ENCODE results near the gene ATP1B1.
"Not testable (repeated sequence)": the region's sequence is repeated elsewhere in the genome, so short reads cannot be mapped to it uniquely, and the experiment has no call there.

Gene ATP1B1

GRCh38 chr1:169115891-169116585, 9.5 kb downstream of the ATP1B1 start:
- no peak for DNase-seq (ENCODE audit: low read depth, low spot score)

- no peak for DNase-seq (ENCODE audit: low read depth, low spot score)
Measured at GRCh38 chr1:169117014-169117413, 10.5 kb downstream of the ATP1B1 start.

- DNase-seq (ENCODE audit: low read depth, low spot score), result no peak
Measured at GRCh38 chr1:169117599-169117998, 11.1 kb downstream of the ATP1B1 start.

GRCh38 chr1:169118227-169118626, 11.7 kb downstream of the ATP1B1 start:
- DNase-seq (ENCODE audit: low read depth, low spot score), result no peak

- no peak for DNase-seq (ENCODE audit: low read depth, low spot score)
Measured at GRCh38 chr1:169119405-169119804, 12.9 kb downstream of the ATP1B1 start.

- no peak for DNase-seq (ENCODE audit: low read depth, low spot score)
Measured at GRCh38 chr1:169120066-169120465, 13.6 kb downstream of the ATP1B1 start.

GRCh38 chr1:169121146-169121923, 14.8 kb downstream of the ATP1B1 start:
- no peak for DNase-seq (ENCODE audit: low read depth, low spot score)

- no peak for DNase-seq (ENCODE audit: low read depth, low spot score)
Measured at GRCh38 chr1:169122976-169123375, 16.5 kb downstream of the ATP1B1 start.

- DNase-seq (ENCODE audit: low read depth, low spot score), result no peak
Measured at GRCh38 chr1:169124459-169124858, 18.0 kb downstream of the ATP1B1 start.

GRCh38 chr1:169125597-169125996, 19.1 kb downstream of the ATP1B1 start:
- not testable (repeated sequence) for DNase-seq (ENCODE audit: low read depth, low spot score)

GRCh38 chr1:169126335-169126734, 19.8 kb downstream of the ATP1B1 start:
- DNase-seq (ENCODE audit: low read depth, low spot score), result no peak

GRCh38 chr1:169127305-169127704, 20.8 kb downstream of the ATP1B1 start:
- DNase-seq (ENCODE audit: low read depth, low spot score), result no peak

GRCh38 chr1:169128562-169128961, 22.1 kb downstream of the ATP1B1 start:
- no peak for DNase-seq (ENCODE audit: low read depth, low spot score)

GRCh38 chr1:169129109-169129784, 22.8 kb downstream of the ATP1B1 start:
- no peak for DNase-seq (ENCODE audit: low read depth, low spot score)

- no peak for DNase-seq (ENCODE audit: low read depth, low spot score)
Measured at GRCh38 chr1:169130683-169131082, 24.2 kb downstream of the ATP1B1 start.

- DNase-seq (ENCODE audit: low read depth, low spot score), result no peak
Measured at GRCh38 chr1:169132512-169133227, 26.2 kb downstream of the ATP1B1 start.

GRCh38 chr1:169133228-169133576, 26.7 kb downstream of the ATP1B1 start:
- DNase-seq (ENCODE audit: low read depth, low spot score), result no peak

- DNase-seq (ENCODE audit: low read depth, low spot score), result no peak
Measured at GRCh38 chr1:169133801-169134502, 27.5 kb downstream of the ATP1B1 start.

- no peak for DNase-seq (ENCODE audit: low read depth, low spot score)
Measured at GRCh38 chr1:169137357-169137756, 30.9 kb downstream of the ATP1B1 start.

GRCh38 chr1:169138866-169139670, 32.6 kb downstream of the ATP1B1 start:
- DNase-seq (ENCODE audit: low read depth, low spot score), result no peak

- DNase-seq (ENCODE audit: low read depth, low spot score), result no peak
Measured at GRCh38 chr1:169141356-169141755, 34.9 kb downstream of the ATP1B1 start.
